DND-41 (cell line): ENCODE results near the gene MBNL2.

Source experiments
- ATAC-seq: fragments of 200-7000 bp; cut with Tn5 transposase; 3 replicates; pipeline ENCODE4 v1.9.1; 2021; ENCODE audit warnings: low read depth; ENCODE audit not compliant: insufficient read depth
- DNase-seq: peaks from one replicate; pipeline ENCODE4 v3.0.0-alpha.2; 2020
- H2AFZ ChIP-seq: 2 replicates; pipeline ENCODE4 v1.6.0; 2012; ENCODE audit warnings: low read depth, low read length
- H3K27ac ChIP-seq: 2 replicates; pipeline ENCODE4 v1.5.1; 2012; ENCODE audit warnings: low read length, inconsistent platforms
- H3K27me3 ChIP-seq: fragments of 200-600 bp; sonication (generic); 2 replicates; pipeline ENCODE4 v1.6.0; 2012; ENCODE audit warnings: low read length, mild to moderate bottlenecking, inconsistent platforms; ENCODE audit not compliant: insufficient read depth, poor library complexity
- H3K36me3 ChIP-seq: 2 replicates; pipeline ENCODE4 v1.5.1; 2012; ENCODE audit warnings: low read length, inconsistent platforms; ENCODE audit not compliant: insufficient read depth
- H3K4me1 ChIP-seq: 2 replicates; pipeline ENCODE4 v1.5.1; 2012; ENCODE audit warnings: mild to moderate bottlenecking, low read length; ENCODE audit not compliant: insufficient read depth
- H3K4me2 ChIP-seq: 2 replicates; pipeline ENCODE4 v1.6.0; 2012; ENCODE audit warnings: mild to moderate bottlenecking, moderate library complexity, low read length, inconsistent platforms; ENCODE audit not compliant: insufficient read depth
- H3K4me3 ChIP-seq, 2 experiments: fragments of 200-600 bp in 1 of 2; shearing (Covaris generic) in 1 of 2; 2 replicates each; pipeline ENCODE4 v1.5.1; 2012 to 2016; ENCODE audit warnings: inconsistent platforms in 2 of 2, low read length in 2 of 2, mild to moderate bottlenecking in 2 of 2, low read depth in 1 of 2, moderate library complexity in 1 of 2
- H3K79me2 ChIP-seq: 2 replicates; pipeline ENCODE4 v1.6.0; 2012; ENCODE audit warnings: low read length, inconsistent platforms; ENCODE audit not compliant: insufficient read depth
- H3K9ac ChIP-seq: 2 replicates; pipeline ENCODE4 v1.6.0; 2012; ENCODE audit warnings: low read depth, mild to moderate bottlenecking, inconsistent platforms, low read length, moderate library complexity
- H3K9me3 ChIP-seq: 2 replicates; pipeline ENCODE4 v1.5.1; 2012; ENCODE audit warnings: low read length, moderate library complexity, mild to moderate bottlenecking, inconsistent platforms; ENCODE audit not compliant: insufficient read depth, severe bottlenecking
- H4K20me1 ChIP-seq: 2 replicates; pipeline ENCODE4 v1.6.0; 2012; ENCODE audit warnings: low read length; ENCODE audit not compliant: insufficient read depth
- EZH2 ChIP-seq: IDR thresholded peaks from 3 replicates; pipeline ENCODE4 v1.6.1; 2012; ENCODE audit warnings: borderline replicate concordance, low read depth, mild to moderate bottlenecking, moderate library complexity, low read length, inconsistent platforms; ENCODE audit not compliant: severe bottlenecking
- TF ChIP-seq, protein P1 (sequence below): IDR thresholded peaks from 2 replicates; pipeline ENCODE4 v1.5.1; 2012; ENCODE audit warnings: borderline replicate concordance, low read length, moderate library complexity, mild to moderate bottlenecking; ENCODE audit not compliant: poor library complexity, severe bottlenecking; ENCODE audit errors: extremely low read depth

Gene MBNL2

DNA sequence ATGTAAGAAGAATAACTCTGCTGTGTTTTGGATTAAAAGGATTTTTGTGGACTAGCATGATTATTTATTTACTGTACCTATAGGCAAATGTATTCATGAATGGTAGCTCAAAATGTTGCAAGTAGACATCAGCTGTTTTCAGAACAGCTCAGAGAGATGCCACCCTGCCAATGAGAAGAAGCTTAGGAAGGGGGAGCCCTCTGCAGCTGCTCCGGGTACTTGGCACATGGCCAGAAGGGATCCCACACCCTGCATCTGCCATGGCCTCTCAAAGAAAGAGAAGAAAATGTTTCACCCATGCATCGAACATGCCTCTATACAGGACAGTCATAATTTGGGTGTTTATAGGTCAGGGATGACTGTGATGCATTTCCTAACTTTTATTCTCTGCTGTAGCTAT lies 30.5 kb upstream of the MBNL2 start:
- no peak for TF ChIP-seq EZH2
- TF ChIP-seq, protein P1, sequence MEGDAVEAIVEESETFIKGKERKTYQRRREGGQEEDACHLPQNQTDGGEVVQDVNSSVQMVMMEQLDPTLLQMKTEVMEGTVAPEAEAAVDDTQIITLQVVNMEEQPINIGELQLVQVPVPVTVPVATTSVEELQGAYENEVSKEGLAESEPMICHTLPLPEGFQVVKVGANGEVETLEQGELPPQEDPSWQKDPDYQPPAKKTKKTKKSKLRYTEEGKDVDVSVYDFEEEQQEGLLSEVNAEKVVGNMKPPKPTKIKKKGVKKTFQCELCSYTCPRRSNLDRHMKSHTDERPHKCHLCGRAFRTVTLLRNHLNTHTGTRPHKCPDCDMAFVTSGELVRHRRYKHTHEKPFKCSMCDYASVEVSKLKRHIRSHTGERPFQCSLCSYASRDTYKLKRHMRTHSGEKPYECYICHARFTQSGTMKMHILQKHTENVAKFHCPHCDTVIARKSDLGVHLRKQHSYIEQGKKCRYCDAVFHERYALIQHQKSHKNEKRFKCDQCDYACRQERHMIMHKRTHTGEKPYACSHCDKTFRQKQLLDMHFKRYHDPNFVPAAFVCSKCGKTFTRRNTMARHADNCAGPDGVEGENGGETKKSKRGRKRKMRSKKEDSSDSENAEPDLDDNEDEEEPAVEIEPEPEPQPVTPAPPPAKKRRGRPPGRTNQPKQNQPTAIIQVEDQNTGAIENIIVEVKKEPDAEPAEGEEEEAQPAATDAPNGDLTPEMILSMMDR: no peak
- H3K27me3 ChIP-seq: peaks cover 5% of the 10 kb centered on the region
- no peaks in the 10 kb centered on the region for H4K20me1 ChIP-seq
- no peaks in the 10 kb centered on the region for H3K79me2 ChIP-seq
- H3K4me3 ChIP-seq: no peak overlapping the region
- H3K9me3 ChIP-seq: no peaks in the 10 kb centered on the region
- no peak overlapping the region for H2AFZ ChIP-seq
- no peak for ATAC-seq
- H3K4me2 ChIP-seq: no peak overlapping the region
- H3K9ac ChIP-seq: no peak overlapping the region
- DNase-seq: no peak
- no peaks in the 10 kb centered on the region for H3K4me1 ChIP-seq
- no peaks in the 10 kb centered on the region for H3K36me3 ChIP-seq
- no peak overlapping the region for H3K27ac ChIP-seq

DNA sequence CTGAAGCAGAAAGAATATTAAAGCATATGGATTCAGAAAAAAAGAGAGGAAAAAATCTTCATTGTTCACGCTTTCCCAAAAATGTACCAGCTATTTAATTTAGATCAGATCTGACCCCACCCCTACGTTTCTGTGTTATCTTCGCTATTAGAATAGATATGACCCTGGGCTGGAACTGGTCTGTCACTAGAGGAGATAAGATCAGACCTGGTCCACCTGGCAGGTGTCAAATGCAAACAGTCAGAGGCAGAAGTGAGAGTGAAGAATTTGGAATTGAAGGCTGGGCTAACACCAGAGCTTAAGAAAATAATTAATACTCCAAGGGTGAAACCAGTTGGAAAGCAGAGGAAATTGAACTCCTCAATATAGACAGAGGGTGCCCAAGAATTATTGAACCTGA lies 30.0 kb upstream of the MBNL2 start:
- H2AFZ ChIP-seq: no peak overlapping the region
- peaks cover 5% of the 10 kb centered on the region for H3K27me3 ChIP-seq
- DNase-seq (no peak), ATAC-seq (no peak)
- H3K9ac ChIP-seq: no peak overlapping the region
- no peaks in the 10 kb centered on the region for H3K9me3 ChIP-seq
- no peak overlapping the region for H3K27ac ChIP-seq
- no peaks in the 10 kb centered on the region for H3K4me1 ChIP-seq
- no peak overlapping the region for H3K4me2 ChIP-seq
- no peaks in the 10 kb centered on the region for H4K20me1 ChIP-seq
- TF ChIP-seq, protein P1: no peak
- no peak for TF ChIP-seq EZH2
- no peak overlapping the region for H3K4me3 ChIP-seq
- H3K36me3 ChIP-seq: no peaks in the 10 kb centered on the region
- H3K79me2 ChIP-seq: no peaks in the 10 kb centered on the region

DNA sequence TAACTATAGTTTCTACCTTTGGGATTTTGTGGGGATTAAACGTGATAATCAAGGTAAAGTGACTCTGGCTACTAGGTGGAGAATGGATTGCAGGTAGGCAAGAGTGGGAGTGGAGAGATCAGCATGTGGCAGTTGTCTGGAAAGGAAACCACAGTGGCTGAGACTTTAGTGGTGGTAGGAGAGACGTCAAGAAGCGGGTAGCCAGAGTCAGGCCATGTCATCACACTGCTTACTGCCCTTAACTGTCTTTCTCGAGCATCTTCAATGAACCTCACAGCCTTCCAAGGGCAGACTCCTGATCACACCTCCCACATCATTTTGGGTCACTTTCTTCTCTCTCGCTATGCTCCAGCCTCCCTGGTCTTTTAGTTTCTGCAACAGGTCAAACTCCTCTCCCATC lies 28.6 kb upstream of the MBNL2 start:
- ATAC-seq: no peak
- Histone ChIP-seq H3K4me1 (no peaks in the 10 kb centered on the region), H2AFZ (no peak overlapping the region), H3K79me2 (no peaks in the 10 kb centered on the region), H3K9me3 (no peaks in the 10 kb centered on the region), H3K4me3 (no peak overlapping the region), H3K36me3 (no peaks in the 10 kb centered on the region), H3K27me3 (peaks cover 5% of the 10 kb centered on the region), H3K9ac (no peak overlapping the region), H3K27ac (no peak overlapping the region), H4K20me1 (no peaks in the 10 kb centered on the region), H3K4me2 (no peak overlapping the region)
- no peak for DNase-seq
- TF ChIP-seq, protein P1: no peak
- no peak for TF ChIP-seq EZH2

DNA sequence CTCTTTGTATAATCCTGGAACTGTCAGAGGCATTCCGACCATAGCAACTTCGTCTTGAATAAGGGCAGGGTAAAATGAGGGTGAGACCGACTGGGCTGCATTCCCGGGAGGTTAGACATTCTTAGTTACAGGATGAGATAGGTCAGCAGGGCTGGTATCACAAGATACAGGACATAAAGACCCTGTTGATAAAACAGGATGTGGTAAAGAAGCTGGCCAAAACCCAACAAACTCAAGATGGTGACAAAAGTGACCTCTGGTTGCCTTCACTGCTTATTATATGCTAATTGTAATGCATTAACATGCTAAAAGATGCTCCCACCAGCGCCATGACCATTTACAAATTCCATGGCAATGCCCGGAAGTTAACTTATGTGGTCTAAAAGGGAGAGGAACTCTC lies 27.7 kb upstream of the MBNL2 start:
- no peak for ATAC-seq
- DNase-seq: no peak

More for the DNA sequence above, 27.7 kb upstream of the MBNL2 start:
- H3K36me3 ChIP-seq: no peaks in the 10 kb centered on the region
- TF ChIP-seq, protein P1: no peak
- no peak for TF ChIP-seq EZH2
- H3K4me1 ChIP-seq: no peaks in the 10 kb centered on the region
- H3K4me3 ChIP-seq: no peak overlapping the region
- no peak overlapping the region for H3K27ac ChIP-seq
- H4K20me1 ChIP-seq: no peaks in the 10 kb centered on the region
- H2AFZ ChIP-seq: no peak overlapping the region
- H3K4me2 ChIP-seq: no peak overlapping the region
- no peaks in the 10 kb centered on the region for H3K9me3 ChIP-seq
- H3K27me3 ChIP-seq: peaks cover 2% of the 10 kb centered on the region
- H3K9ac ChIP-seq: no peak overlapping the region
- H3K79me2 ChIP-seq: no peaks in the 10 kb centered on the region
